SK-N-SH treated with all-trans-retinoic acid at 6 μM for 48 hours (cell line): Measurements from ENCODE around the gene CDH11.

Experiments used
- ATAC-seq: fragments of 200-7000 bp; cut with Tn5 transposase; 3 replicates; pipeline ENCODE4 v1.9.1; 2020; ENCODE audit warnings: mild to moderate bottlenecking, moderate library complexity
- CSDC2 ChIP-seq: fragments of 250-450 bp; sonication (Bioruptor Pico); IDR thresholded peaks from 2 replicates; pipeline ENCODE4 v1.5.0; 2020; ENCODE audit warnings: mild to moderate bottlenecking, moderate library complexity
- ESRRG ChIP-seq: fragments of 250-450 bp; sonication (Bioruptor Pico); IDR thresholded peaks from 2 replicates; pipeline ENCODE4 v1.6.1; 2021; ENCODE audit warnings: mild to moderate bottlenecking
- GLIS3 ChIP-seq: fragments of 250-450 bp; sonication (Bioruptor Pico); IDR thresholded peaks from 2 replicates; pipeline ENCODE4 v1.5.0; 2020; ENCODE audit warnings: mild to moderate bottlenecking, moderate library complexity
- ISL1 ChIP-seq: fragments of 250-450 bp; sonication (Bioruptor Pico); IDR thresholded peaks from 2 replicates; pipeline ENCODE4 v2.1.2; 2022; ENCODE audit warnings: mild to moderate bottlenecking, moderate library complexity
- POU6F1 ChIP-seq: fragments of 250-450 bp; sonication (Bioruptor Pico); IDR thresholded peaks from 2 replicates; pipeline ENCODE4 v1.8.0; 2021; ENCODE audit warnings: low read depth, mild to moderate bottlenecking, moderate library complexity, borderline replicate concordance
- PPARA ChIP-seq: fragments of 250-450 bp; sonication (Bioruptor Pico); IDR thresholded peaks from 2 replicates; pipeline ENCODE4 v1.5.0; 2020; ENCODE audit warnings: mild to moderate bottlenecking, borderline replicate concordance
- SNAI2 ChIP-seq: fragments of 250-450 bp; sonication (Bioruptor Pico); IDR thresholded peaks from 2 replicates; pipeline ENCODE4 v1.5.0; 2020; ENCODE audit warnings: mild to moderate bottlenecking, moderate library complexity
- TOX ChIP-seq: fragments of 250-450 bp; sonication (Bioruptor Pico); IDR thresholded peaks from 2 replicates; pipeline ENCODE4 v1.8.0; 2021; ENCODE audit warnings: mild to moderate bottlenecking, moderate library complexity, borderline replicate concordance
- TSHZ2 ChIP-seq: fragments of 250-450 bp; sonication (Bioruptor Pico); IDR thresholded peaks from 2 replicates; pipeline ENCODE4 v1.5.0; 2020; ENCODE audit warnings: mild to moderate bottlenecking, moderate library complexity
- ZC3H10 ChIP-seq: fragments of 250-450 bp; sonication (Bioruptor Pico); IDR thresholded peaks from 2 replicates; pipeline ENCODE4 v1.5.1; 2021; ENCODE audit warnings: mild to moderate bottlenecking, moderate library complexity
- ZFP3 ChIP-seq: fragments of 250-450 bp; sonication (Bioruptor Pico); IDR thresholded peaks from 2 replicates; pipeline ENCODE4 v1.5.0; 2020; ENCODE audit warnings: mild to moderate bottlenecking, moderate library complexity
- ZNF70 ChIP-seq: fragments of 450-650 bp; formaldehyde crosslinking; IDR thresholded peaks from 2 replicates; pipeline ENCODE4 v1.5.0; 2020; ENCODE audit warnings: mild to moderate bottlenecking, moderate library complexity
- ZNF8 ChIP-seq: fragments of 450-650 bp; formaldehyde crosslinking; IDR thresholded peaks from 2 replicates; pipeline ENCODE4 v1.5.0; 2020; ENCODE audit warnings: mild to moderate bottlenecking, moderate library complexity
- TF ChIP-seq, protein P1 (sequence below): fragments of 250-450 bp; sonication (Bioruptor Pico); IDR thresholded peaks from 2 replicates; pipeline ENCODE4 v1.8.0; 2020; ENCODE audit warnings: mild to moderate bottlenecking, moderate library complexity, borderline replicate concordance
- TF ChIP-seq, protein P2 (sequence below): fragments of 250-450 bp; sonication (Bioruptor Pico); IDR thresholded peaks from 2 replicates; pipeline ENCODE4 v1.5.1; 2021; ENCODE audit warnings: mild to moderate bottlenecking, moderate library complexity
- TF ChIP-seq, protein P3 (sequence below): fragments of 250-450 bp; sonication (Bioruptor Pico); IDR thresholded peaks from 2 replicates; pipeline ENCODE4 v1.5.1; 2020; ENCODE audit warnings: low read depth, mild to moderate bottlenecking, moderate library complexity

CDH11 gene

GRCh38 chr16:65077181-65077580, 44.7 kb downstream of the CDH11 start (continued):
- no peak for TF ChIP-seq PPARA (CRISPR knock-in tag)
- no peak for TF ChIP-seq ZNF8 (CRISPR knock-in tag)
- no peak for TF ChIP-seq SNAI2

DNA sequence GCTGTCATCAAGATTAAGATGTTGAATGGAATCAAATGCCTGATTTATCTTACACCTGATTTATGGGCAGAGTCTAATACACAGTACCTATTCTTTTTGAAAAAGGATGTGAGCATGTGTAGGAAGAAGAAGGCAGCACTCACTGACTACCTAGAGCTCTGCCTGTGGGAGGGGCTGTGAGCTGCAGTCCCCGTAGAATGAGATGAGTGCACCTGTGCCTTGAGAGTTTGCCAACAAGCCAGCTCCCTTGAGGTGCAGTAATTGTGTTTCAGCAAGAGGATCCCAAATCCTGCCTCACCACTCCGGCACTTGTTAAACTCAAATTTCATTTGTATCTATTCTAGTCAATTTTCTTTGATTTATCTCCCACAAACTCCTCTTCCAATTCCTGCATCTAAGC, 46.0 kb downstream of the CDH11 start:
- TF ChIP-seq ZNF70 (CRISPR knock-in tag) (no peak), ZNF8 (CRISPR knock-in tag) (no peak), ZFP3 (CRISPR knock-in tag) (no peak), GLIS3 (CRISPR knock-in tag) (no peak), ISL1 (CRISPR knock-in tag) (no peak)
- no peak for ATAC-seq

- no peak; the same call in 2 of the 3 replicates for ATAC-seq
- TF ChIP-seq TSHZ2 (CRISPR knock-in tag) (no peak), CSDC2 (CRISPR knock-in tag) (no peak), TOX (CRISPR knock-in tag) (no peak)
- TF ChIP-seq, protein P1, sequence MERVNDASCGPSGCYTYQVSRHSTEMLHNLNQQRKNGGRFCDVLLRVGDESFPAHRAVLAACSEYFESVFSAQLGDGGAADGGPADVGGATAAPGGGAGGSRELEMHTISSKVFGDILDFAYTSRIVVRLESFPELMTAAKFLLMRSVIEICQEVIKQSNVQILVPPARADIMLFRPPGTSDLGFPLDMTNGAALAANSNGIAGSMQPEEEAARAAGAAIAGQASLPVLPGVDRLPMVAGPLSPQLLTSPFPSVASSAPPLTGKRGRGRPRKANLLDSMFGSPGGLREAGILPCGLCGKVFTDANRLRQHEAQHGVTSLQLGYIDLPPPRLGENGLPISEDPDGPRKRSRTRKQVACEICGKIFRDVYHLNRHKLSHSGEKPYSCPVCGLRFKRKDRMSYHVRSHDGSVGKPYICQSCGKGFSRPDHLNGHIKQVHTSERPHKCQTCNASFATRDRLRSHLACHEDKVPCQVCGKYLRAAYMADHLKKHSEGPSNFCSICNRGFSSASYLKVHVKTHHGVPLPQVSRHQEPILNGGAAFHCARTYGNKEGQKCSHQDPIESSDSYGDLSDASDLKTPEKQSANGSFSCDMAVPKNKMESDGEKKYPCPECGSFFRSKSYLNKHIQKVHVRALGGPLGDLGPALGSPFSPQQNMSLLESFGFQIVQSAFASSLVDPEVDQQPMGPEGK (CRISPR knock-in tag), result no peak
- TF ChIP-seq, all 23 proteins: peak for 0
These were observed 50.2 kb downstream of the CDH11 start for GRCh38 chr16:65071433-65072311.

DNA sequence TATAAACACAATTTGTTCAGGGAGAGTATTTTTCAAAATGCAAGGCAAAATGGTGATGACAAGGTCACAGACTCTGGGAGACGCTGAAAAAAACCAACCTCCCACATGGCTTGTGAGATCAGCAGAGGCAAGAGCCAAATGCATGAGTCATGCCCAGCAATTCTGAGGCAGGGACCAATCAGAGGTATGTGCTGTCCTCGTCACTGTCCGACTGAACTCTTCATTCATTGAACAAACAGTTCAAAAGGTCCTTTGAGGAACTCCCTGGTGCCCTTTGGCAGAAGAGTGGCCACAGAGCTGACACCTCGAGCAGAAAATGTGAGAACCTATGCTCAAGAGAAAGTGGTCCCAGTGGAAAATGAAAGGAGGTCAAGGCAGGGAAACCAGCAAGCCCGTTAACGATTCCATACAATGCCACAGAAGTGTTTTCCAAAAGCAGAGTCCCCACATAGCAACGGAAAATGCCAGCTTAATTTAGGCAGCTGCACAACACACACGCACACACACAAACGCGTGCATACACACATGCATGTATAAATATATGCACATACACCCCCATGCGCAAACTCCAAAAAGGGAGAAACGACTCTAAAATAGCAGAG, 50.9 kb downstream of the CDH11 start:
- TF ChIP-seq ISL1 (CRISPR knock-in tag), result peak; percentile 37
- no peak for TF ChIP-seq ESRRG
- TF ChIP-seq CSDC2 (CRISPR knock-in tag), result 0 out of 2 replicates have a peak, but pooled peaks have one; percentile 31
- peak; percentile 29; the same call in 1 of the 2 replicates for TF ChIP-seq ZC3H10 (CRISPR knock-in tag)
- peak; percentile 15; the same call in 1 of the 2 replicates for TF ChIP-seq POU6F1
- TF ChIP-seq GLIS3 (CRISPR knock-in tag), result no peak
- no peak for TF ChIP-seq ZNF70 (CRISPR knock-in tag)
- ATAC-seq, result peak; percentile 93

DNA sequence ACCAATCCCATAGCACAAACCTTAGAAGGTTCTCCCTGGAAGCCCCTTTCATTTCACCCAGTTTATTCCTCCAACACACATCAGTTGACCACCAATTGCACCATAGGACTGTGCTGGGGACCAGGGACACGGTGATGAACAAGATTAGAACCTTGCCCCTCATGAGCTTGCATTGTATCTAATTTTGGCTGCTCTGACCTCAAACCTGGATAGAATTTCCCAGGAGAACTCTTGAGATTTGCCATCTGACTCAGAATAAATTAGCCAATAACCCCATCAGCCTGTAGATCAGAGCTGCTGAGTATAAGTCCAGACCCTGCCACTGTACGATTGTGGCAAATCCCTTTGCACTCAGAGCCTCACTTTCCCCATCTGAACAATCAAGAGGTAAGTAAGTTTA, 52.1 kb downstream of the CDH11 start:
- TF ChIP-seq, protein P2, sequence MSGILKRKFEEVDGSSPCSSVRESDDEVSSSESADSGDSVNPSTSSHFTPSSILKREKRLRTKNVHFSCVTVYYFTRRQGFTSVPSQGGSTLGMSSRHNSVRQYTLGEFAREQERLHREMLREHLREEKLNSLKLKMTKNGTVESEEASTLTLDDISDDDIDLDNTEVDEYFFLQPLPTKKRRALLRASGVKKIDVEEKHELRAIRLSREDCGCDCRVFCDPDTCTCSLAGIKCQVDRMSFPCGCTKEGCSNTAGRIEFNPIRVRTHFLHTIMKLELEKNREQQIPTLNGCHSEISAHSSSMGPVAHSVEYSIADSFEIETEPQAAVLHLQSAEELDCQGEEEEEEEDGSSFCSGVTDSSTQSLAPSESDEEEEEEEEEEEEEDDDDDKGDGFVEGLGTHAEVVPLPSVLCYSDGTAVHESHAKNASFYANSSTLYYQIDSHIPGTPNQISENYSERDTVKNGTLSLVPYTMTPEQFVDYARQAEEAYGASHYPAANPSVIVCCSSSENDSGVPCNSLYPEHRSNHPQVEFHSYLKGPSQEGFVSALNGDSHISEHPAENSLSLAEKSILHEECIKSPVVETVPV (CRISPR knock-in tag), result no peak
- TF ChIP-seq TSHZ2 (CRISPR knock-in tag), result no peak
- TF ChIP-seq, protein P3, sequence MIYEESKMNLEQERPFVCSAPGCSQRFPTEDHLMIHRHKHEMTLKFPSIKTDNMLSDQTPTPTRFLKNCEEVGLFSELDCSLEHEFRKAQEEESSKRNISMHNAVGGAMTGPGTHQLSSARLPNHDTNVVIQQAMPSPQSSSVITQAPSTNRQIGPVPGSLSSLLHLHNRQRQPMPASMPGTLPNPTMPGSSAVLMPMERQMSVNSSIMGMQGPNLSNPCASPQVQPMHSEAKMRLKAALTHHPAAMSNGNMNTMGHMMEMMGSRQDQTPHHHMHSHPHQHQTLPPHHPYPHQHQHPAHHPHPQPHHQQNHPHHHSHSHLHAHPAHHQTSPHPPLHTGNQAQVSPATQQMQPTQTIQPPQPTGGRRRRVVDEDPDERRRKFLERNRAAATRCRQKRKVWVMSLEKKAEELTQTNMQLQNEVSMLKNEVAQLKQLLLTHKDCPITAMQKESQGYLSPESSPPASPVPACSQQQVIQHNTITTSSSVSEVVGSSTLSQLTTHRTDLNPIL (CRISPR knock-in tag), result no peak
- peak; percentile 20 for ATAC-seq
